Raji (cell line): Measurements from ENCODE around the gene FOXN1.

ENCODE experiments used
- POLR2A ChIP-seq: IDR thresholded peaks from 2 replicates; pipeline ENCODE4 v1.6.1; 2011; ENCODE audit warnings: low read depth, low read length, control low read depth; ENCODE audit not compliant: insufficient read depth

FOXN1 gene

GRCh38 chr17:28578246-28579195, 72.4 kb downstream of the FOXN1 start:
- no peak for TF ChIP-seq POLR2A

- no peak for TF ChIP-seq POLR2A
Observed at GRCh38 chr17:28579526-28579925, 73.4 kb downstream of the FOXN1 start.

- TF ChIP-seq POLR2A = no peak
Observed at GRCh38 chr17:28580959-28581358, 74.8 kb downstream of the FOXN1 start.

- TF ChIP-seq POLR2A = no peak
Observed at GRCh38 chr17:28582513-28582912, 76.4 kb downstream of the FOXN1 start.

GRCh38 chr17:28584434-28584833, 78.3 kb downstream of the FOXN1 start:
- no peak for TF ChIP-seq POLR2A

- TF ChIP-seq POLR2A = no peak
Observed at GRCh38 chr17:28585851-28586250, 79.7 kb downstream of the FOXN1 start.
